ENCODE results near the gene ZNF511.
"Not testable (repeated sequence)": the region's sequence is repeated elsewhere in the genome, so short reads cannot be mapped to it uniquely, and the experiment has no call there.

ZNF511 gene, protein sequence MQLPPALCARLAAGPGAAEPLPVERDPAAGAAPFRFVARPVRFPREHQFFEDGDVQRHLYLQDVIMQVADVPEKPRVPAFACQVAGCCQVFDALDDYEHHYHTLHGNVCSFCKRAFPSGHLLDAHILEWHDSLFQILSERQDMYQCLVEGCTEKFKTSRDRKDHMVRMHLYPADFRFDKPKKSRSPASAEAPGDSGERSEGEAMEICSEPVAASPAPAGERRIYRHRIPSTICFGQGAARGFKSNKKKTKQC

DNA sequence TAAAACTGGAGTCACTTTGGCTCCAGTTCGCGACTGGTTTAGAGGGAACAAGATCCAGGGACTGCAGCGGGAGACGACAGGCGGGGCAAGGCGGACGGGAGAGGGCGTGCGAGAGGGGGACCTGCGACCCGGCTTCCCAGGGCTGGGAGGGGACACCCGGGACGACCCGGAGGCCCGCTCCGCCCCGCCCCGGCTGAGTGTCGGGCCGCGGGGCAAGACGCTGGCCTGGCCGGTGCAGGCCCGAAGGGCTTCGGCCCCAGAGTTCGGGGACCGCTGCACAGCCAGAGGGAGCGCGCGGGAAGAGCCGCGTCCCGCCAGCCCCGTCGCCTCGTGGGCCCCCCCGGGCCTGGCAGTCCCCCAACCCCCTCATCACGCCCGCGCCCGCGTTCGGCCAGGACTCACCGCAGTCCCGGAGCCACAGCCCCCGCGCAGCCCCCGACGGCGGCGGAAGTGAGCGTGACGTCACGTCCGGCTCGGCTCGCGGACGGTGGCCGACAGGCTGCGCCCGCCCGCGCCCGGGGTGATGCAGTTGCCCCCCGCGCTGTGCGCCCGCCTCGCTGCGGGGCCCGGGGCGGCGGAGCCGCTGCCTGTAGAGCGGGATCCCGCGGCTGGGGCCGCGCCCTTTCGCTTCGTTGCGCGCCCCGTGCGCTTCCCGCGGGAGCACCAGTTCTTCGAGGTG, at the start of gene ZNF511, which contains the start of gene TUBGCP2:
Gene ZNF511, plus strand, starts transcription at position 494 of the 679 bp plus-strand sequence. Its CDS starts 30 bp downstream, at position 524.
Gene TUBGCP2, minus strand, starts transcription at position 452 of the 679 bp plus-strand sequence. CDS start 5,931 bp downstream, outside the sequence.
- in situ Hi-C loops (cut with MboI; ENCODE audit: low sequenced_read_pairs), result loop anchor here (10.0 kb wide), 1 partner anchor 164 kb away; no protein-coding TSS in a partner anchor

DNA sequence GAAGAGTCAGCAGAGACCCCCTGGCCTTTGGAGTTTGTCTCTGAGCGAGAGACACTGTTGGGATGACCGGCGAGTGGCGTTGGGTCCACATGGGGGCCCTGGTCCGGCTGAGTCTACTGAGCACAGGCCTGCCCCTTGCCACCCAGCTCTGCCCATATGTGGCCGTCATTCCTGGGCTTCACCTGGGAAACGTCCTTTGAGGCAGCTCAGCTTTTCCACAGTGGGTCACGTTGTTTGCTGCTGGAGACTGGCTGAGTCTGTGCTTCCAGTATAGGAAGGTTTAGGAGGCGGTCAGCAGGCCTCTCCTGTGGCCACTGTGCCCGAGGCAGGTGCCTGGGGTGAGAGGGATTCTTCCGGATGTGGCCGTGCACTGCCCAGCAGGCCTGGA, 49.1 kb upstream of the ZNF511 start:
- in situ Hi-C loops (cut with MboI; ENCODE audit: low sequenced_read_pairs), result no loop called here

DNA sequence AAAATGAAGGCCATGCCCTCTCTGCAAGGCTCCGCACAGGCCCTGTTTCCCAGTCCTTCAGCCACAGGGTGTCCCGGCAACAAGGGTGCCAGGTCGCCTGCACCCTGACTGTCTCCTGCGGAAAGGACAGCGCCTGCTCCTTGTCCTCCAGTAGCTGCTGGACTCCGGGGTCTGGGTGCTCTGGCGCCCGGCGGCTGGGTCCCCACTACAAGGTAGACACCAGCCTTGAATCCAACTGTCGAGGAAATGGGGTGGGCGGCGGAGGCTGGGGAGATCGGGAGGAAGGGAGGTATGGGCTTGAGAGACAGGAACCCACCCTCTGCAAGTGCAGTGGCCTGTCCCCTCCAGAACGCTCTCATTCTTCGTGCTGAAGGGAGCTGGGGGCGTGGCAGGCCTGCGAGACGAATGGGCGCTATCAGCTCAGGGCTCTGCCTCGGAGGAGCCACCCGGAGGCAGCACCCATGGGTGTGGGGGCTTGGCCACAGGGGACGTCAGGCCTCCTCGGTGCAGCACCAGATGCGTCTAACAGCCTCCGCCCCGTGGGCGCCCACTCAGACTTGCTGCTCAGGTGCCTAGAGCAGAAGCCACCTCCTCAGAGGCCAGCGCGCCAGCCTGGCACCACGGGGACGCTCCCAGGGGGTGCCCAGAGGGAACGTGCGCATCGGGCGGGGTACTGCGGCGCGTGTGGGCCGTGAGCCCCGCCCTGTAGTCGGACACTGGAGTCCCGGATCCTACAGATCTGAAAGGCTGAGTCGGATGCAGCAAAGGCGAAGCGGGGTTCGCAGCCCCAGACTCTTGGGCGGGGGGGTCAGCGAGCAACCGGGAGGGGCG, 47.6 kb upstream of the ZNF511 start:
- in situ Hi-C loops (cut with MboI; ENCODE audit: low sequenced_read_pairs), result no loop called here

DNA sequence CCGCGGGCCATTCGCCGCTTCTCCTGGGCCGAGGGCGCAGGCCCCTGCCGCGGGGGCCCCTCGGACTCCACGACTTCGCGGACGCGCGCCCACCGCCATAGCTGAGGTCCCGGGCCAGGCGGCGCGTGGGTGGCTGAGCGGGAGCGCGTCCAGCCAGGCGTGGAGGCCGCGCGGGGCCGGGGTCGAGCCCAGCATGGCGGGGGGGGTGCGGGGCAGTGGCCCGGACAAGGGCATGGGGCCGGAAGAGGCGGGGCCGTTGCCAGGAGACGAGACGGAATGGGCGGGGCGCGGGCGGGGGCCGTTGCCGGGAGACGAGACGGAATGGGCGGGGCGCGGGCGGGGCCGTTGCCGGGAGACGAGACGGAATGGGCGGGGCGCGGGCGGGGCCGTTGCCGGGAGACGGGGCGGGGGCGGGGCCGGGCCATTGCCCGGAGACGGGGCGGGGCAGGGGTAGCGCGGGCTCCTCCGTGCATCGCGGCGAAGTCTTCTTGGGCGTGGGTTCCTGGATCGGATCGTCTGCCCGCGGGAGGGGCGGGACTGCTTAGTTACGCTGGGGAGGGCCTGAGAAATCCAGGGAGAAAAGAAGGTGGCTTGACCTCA, 46.9 kb upstream of the ZNF511 start:
- in situ Hi-C loops (cut with MboI; ENCODE audit: low sequenced_read_pairs), result no loop called here

DNA sequence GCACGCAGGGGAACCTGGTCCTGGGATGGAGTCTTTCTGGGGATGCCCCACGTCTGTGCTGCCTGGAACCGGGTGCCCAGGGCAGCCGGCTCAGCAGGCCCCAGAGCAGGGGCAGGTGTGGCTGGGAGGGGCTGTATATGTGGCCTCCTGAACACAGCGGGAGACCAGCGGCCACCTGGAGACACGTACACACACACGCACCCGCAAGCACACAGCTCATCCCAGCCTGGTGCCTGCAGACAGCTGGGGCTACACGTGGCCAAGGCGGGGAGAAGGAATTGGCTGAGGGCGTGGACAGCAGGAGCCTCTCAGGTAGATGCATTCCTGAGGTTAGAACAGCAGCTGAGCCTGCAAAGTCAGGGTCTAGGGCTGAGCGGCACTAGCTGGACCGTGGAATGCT, 46.0 kb upstream of the ZNF511 start:
- in situ Hi-C loops (cut with MboI; ENCODE audit: low sequenced_read_pairs), result no loop called here

DNA sequence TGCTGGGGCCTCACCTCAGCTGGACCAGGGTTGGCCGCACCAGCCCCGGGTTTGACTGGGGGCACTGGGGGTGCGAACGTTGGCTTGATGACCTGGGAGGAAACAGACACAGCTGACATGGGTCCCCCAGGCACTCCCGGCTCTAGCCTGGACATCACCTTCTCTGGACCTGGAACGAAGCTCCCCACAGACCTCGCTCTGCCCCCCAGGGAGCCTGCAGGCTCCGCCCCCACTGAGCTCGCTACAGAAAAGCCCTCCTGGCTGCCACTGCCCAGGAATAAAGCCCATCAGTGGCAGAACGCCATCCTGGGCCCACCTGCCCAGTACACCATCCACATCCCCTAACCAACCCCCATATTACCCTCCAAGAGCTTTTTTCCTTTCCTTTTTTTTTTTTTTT, 45.0 kb upstream of the ZNF511 start:
- in situ Hi-C loops (cut with MboI; ENCODE audit: low sequenced_read_pairs), result no loop called here

DNA sequence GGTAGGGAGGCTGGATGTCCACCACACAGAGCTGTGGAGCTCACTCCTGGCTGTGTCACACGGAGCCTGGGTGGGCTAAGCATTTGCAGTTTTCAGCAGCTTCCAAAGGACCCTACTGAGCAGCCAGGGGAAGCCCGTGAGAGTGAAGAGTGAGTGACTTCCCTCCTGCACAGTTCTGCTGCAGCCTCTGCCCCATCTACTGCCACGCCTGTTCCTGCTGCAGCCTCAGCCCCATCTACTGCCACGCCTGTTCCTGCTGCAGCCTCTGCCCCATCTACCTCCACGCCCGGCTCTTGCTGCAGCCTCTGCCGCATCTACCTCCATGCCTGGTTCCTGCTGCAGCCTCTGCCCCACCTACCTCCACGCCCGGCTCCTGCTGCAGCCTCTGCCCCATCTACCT, 44.3 kb upstream of the ZNF511 start:
- in situ Hi-C loops (cut with MboI; ENCODE audit: low sequenced_read_pairs), result no loop called here

DNA sequence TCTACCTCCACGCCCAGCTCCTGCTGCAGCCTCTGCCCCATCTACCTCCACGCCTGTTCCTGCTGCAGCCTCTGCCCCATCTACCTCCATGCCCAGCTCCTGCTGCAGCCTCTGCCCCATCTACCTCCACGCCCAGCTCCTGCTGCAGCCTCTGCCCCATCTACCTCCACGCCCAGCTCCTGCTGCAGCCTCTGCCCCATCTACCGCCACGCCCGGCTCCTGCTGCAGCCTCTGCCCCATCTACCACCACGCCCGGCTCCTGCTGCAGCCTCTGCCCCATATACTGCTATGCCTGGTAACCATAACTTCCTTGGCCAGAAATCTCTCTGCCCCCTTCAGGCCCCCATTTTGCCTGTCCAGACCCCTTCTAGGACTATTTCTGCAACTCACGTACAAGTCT, 43.7 kb upstream of the ZNF511 start:
- in situ Hi-C loops (cut with MboI; ENCODE audit: low sequenced_read_pairs), result not testable (repeated sequence)

DNA sequence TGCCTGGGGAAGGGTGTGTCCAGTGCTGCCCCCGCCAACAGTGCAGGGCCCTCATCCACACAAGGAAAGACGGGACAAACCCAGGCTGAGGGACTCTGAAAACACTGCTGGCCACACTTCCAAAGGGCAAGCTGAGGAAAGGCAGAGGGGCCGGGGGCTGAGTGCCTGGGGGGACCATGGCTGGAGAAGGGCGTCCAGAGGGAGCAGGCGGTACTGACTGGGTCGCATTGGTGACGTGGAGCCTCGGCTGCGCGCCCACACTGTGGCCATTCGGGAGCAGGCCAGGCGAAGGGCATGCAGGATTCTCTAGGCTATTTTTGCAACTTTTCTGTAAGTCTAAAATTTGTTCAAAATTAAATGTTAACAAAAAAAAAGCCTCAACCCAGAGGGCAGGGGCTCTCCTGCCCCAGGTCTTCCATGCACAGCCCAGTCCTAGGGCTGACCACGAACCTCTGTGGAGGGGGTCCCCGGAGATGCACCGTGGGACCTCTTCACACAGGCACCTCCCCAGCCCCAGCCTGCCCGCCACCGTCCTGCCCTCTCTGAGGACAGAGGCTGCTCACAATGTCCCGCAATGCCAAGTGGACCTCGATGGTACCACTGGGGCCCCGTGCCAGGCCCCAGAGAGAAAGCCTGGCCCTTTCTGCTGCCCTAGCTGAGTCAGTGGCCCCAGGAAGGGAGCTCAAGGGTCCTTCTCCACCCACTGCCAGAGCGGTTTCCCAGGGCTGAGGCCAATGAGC, 42.5 kb upstream of the ZNF511 start:
- in situ Hi-C loops (cut with MboI; ENCODE audit: low sequenced_read_pairs), result no loop called here

DNA sequence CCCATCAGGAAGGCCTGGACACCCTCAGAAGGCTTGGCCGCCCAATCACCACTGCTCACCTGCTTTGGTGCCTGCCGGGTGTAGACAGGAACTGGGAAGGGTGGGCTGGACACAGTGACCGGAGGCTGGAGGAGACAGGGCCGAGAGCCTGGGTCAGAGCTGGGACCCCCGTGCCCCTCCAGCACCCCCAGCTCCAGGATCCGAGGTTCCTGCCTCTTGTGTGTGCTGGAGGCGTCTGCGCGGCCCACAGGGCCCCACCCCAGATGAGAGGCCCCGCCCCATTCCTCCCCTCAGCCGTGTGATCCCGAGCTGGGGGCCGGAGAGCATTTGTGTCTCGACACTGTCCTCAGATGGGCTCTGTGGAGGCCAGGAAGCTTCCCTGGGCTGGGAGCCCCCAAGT, 41.4 kb upstream of the ZNF511 start:
- in situ Hi-C loops (cut with MboI; ENCODE audit: low sequenced_read_pairs), result no loop called here

DNA sequence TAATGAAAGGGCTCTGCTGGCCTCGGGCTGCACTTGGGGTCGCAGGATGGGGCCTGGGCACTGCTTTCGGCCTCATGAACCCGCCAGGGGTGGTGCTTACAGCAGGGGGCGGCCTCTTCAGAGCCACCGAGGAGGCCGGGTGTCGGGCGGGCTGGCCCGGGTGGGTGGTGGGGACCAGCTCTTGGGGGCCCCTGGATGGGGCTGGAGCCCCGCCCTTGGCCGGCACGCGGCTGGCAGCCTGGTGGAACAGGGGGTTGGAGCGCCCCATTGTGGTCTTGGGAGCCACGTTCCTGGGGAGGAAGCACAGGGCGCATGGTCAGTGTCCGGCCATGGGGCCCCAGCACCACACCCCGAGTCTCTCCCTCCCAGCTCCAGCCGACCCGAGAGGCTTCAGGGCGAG, 40.9 kb upstream of the ZNF511 start:
- in situ Hi-C loops (cut with MboI; ENCODE audit: low sequenced_read_pairs), result no loop called here

DNA sequence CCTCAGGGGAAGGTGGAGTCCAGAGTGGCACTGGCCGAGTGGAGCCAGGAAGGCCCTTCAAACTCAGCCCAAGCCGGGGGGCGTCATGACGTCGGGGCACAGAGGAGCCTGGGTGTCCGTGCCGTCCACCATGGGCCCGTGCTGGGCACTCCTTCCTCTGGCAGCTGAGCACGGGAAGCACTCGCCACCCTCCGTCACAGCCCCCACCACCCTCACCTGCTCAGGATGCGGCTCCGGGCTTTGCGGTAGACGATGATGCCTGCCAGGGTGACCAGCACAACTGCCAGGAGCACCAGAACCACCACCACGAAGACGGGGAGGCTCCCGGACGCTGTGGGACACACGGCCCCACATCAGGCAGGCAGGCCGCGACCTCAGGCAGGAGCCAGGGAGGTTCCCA, 40.2 kb upstream of the ZNF511 start:
- in situ Hi-C loops (cut with MboI; ENCODE audit: low sequenced_read_pairs), result no loop called here

DNA sequence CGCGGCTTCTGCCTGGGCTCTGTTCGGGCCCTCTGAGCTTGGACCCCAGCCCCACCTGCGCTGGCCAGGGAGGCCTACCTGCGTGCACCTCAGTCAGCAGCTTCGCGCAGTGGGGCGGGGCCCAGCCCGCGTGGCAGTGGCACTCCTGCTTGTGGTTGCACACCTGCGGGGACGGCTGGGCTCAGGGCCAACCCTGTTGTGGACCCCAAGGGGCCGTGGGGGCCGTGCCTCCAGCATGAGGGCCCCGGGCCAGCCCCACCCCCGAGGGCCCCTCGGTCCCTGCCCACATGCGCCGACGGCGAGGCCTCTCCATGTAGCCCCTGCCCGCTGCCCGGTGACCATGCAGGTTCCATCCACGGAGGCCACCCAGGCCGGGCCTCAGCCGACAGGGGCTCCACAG, 39.3 kb upstream of the ZNF511 start:
- in situ Hi-C loops (cut with MboI; ENCODE audit: low sequenced_read_pairs), result no loop called here

DNA sequence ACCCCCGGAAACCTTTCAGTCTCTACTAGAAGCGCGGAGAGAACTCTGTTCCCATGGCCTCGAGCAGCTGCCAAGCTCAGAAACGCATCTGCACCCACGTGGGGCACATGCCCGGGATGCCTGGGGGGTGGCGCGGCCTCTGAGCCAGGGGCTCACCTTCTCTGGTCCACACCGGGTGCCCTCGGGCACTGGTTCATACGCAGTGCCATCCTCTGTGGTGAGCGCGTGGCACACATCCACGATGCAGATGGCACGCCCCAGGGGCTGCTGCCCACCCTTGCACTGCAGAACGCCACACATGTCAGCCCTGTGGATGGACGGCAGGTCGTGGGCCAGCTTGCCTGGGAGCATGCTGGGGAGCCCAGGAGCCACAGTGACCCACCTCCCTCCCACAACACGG, 38.5 kb upstream of the ZNF511 start:
- in situ Hi-C loops (cut with MboI; ENCODE audit: low sequenced_read_pairs), result no loop called here

DNA sequence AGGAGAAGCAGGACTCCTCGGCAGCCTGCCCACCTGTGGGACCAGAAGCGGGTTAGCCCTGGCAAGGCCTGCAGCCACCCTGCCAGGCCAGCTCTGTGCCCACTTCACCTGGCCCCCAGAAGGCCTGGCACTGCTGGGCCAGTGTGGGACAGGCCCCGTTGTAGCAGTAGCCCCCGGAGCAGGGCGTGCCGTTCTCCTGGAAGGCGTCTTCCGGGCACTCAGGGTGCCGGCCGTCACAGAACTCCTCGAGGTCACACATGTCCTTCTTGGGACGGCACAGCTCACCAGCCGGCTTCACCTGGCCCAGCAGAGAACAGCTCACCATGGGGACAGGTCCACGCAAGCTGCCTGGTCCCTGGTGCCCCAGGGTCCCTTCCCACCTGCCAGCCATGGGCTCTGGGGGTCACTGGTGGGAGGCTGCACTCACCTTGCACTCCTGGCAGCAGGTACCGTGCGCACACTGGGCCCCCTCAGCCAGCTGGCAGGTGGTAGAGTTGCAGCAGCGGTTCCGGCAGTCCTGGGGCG, 37.9 kb upstream of the ZNF511 start:
- in situ Hi-C loops (cut with MboI; ENCODE audit: low sequenced_read_pairs), result no loop called here

DNA sequence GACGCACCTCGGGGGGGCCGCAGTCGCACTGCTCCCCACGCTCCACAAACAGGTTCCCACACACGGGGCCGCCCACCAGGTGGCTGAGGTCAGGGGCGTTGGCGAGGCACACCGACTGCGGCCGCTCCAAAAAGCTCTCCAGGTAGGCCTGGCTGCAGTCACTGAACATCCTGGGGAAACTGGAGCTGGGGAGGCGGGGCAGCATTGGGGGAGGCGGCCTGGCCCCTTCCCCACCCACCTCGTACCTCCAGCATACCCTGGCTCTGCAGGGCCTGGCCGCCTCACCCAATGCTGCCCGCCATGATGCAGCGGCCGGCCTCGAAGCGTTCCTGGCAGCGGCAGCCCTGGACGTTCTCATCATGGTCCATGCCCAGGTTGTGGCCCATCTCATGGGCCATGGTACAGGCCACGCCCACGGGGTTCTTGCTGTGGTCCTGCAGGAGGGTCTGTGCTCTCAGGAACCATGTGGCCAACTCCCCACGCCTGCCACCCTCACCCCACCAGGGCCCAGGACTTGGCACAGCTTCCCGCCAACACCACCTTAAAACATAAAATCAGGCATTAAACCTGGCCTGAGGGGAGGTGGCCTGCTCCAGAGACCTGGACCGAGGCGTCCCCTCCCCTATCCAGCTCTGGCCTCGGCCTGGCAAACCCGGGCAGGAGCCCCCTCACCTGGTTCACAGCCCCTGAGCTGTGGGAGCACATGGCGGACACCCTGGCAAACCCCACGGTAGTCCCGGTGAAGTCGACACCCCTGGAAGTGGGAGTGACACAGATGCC, 37.0 kb upstream of the ZNF511 start:
- in situ Hi-C loops (cut with MboI; ENCODE audit: low sequenced_read_pairs), result no loop called here

DNA sequence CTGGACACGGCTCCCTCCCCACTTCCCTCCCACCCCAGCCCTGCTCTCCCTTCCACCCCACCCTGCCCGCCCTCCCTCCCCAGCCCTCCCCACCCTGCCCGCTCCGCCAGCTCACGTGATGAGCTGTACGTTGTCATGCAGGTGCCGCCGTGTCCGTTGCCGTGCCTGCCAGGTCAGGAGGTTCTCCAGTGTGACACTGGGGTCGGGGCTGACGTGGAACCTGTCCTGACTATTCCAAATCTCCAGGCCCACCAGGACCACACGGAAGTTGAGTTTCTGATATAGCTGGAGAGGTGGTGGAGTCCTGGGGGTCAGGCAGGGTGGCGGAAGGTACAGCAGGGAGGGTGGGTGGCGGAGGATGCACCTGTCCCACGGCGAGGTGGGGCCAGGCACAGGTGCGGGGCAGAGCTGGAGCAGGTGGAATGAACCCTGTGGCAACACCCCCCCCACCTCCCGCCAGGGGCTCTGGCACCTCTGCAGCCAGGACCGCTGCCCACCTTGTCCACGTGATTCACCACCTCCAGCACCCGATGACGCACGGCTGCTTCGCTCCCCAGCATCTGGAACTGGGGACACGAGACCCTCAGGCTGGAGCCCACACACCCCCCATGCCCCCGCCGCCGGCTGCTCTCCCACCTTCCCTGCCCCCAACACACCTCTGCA, 36.3 kb upstream of the ZNF511 start:
- in situ Hi-C loops (cut with MboI; ENCODE audit: low sequenced_read_pairs), result no loop called here

DNA sequence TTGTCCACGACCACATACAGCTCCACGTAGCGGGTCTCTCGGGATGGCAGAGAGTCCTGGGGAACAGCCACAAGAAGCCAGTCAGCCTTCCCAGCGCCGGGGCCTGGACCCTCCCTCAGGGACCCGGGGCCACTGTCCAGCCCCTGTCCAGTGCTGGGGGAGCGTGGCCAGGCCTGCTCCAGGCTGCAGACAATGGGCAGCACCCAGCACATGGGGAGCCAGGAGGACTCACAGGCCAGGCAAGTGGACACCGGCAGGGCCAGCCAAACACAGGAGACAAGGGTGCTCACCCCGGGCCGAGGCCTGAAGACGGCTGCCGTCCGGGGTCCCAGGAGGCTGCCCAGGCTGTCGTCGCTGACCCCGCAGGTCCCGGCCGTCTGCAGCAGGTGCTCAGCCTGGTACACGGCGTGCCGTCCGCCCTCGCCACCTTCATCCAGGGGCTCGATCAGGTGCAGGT, 35.7 kb upstream of the ZNF511 start:
- in situ Hi-C loops (cut with MboI; ENCODE audit: low sequenced_read_pairs), result no loop called here

DNA sequence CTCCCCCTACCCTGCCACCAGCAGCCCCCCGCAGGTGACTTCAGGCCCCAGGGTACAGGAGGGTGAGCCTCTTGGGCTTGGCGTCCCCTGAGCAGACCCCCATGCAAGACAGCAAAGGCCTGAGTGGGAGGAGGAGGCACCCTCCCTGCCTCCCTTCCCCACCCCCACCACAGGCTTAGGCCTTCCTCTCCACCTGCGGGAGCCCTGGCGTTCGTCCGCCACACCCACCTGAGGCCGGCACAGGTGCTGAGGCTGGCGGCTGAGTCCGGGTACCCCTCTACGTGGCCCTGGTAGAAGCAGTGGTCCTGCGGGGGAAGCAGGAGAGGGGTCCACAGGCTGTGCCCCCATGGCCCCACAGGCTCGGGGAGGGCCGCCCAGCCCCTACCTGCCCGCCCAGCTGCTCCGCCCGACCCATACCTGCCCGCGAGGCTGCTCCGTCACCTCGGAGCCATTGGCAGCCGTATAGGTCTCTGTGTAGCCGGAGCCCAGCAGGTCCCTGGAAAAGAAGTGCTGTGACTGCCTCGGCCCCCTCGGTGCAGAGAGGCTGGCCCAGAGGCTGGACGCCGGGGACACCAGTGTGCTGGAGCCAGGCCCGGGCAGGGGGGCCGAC, 35.1 kb upstream of the ZNF511 start:
- in situ Hi-C loops (cut with MboI; ENCODE audit: low sequenced_read_pairs), result no loop called here

Data from HL-60/S4 treated with retinoic acid at 250 ng/mL for 4 days and 3 days (cell line).